Upper lobe of left lung (tissue), 4 donors: ENCODE results near the gene SMG1.

ENCODE experiments used
- CTCF ChIP-seq, 6 experiments: fragments of 450-650 bp in 4 of 6; fragments of 200-600 bp in 2 of 6; sonication (generic) in 2 of 6; IDR thresholded peaks; one replicate each; pipeline ENCODE4 v1.5.1; 2016 to 2019; ENCODE audit warnings: antibody characterized with exemption in 6 of 6
- EP300 ChIP-seq, 4 donors: sonication (generic); formaldehyde crosslinking; IDR thresholded peaks; one replicate each; pipeline ENCODE4 v1.5.1; 2017; ENCODE audit warnings: antibody characterized with exemption in 4 of 4, control low read depth in 2 of 4
- POLR2A ChIP-seq, 4 donors: fragments of 450-650 bp; IDR thresholded peaks; one replicate each; pipeline ENCODE4 v1.5.1; 2016 to 2017; ENCODE audit warnings: antibody characterized with exemption in 4 of 4, mild to moderate bottlenecking in 2 of 4
- POLR2AphosphoS5 ChIP-seq, 2 donors: sonication (generic); formaldehyde crosslinking; IDR thresholded peaks; one replicate each; pipeline ENCODE4 v1.5.1; 2017; ENCODE audit warnings: antibody characterized with exemption in 2 of 2

GRCh38 chr16:18816286-18816685 lies 109.9 kb downstream of the SMG1 start:
- no peak for TF ChIP-seq POLR2A (IDR thresholded peaks at IDR 0.05)
- TF ChIP-seq CTCF (IDR thresholded peaks at IDR 0.05) = no peak
- no peak for TF ChIP-seq EP300 (IDR thresholded peaks at IDR 0.05)
- TF ChIP-seq POLR2AphosphoS5 (IDR thresholded peaks at IDR 0.05) = no peak
